ENCODE measurements around the gene SLX4IP.
A peak's percentile ranks its signal among the peaks of the same experiment; 100 is the strongest.
"Not testable (repeated sequence)": the region's sequence is repeated elsewhere in the genome, so short reads cannot be mapped to it uniquely, and the experiment has no call there.

Gene SLX4IP

GRCh38 chr20:10610251-10610650, 175.1 kb downstream of the SLX4IP start:
- DNase-seq: peak; percentile 19

- DNase-seq: peak; percentile 86
Observed at GRCh38 chr20:10611357-10611756, 176.3 kb downstream of the SLX4IP start.

GRCh38 chr20:10613426-10613825, 178.3 kb downstream of the SLX4IP start:
- not testable (repeated sequence) for DNase-seq

- no peak for DNase-seq
Observed at GRCh38 chr20:10613911-10614310, 178.8 kb downstream of the SLX4IP start.

GRCh38 chr20:10616212-10616611, 181.1 kb downstream of the SLX4IP start:
- DNase-seq: peak; percentile 3

- peak; percentile 26 for DNase-seq
Observed at GRCh38 chr20:10617549-10618133, 182.5 kb downstream of the SLX4IP start.

GRCh38 chr20:10618611-10619245, 183.6 kb downstream of the SLX4IP start:
- peak; percentile 44 for DNase-seq

GRCh38 chr20:10619427-10619826, 184.3 kb downstream of the SLX4IP start:
- peak; percentile 75 for DNase-seq

- DNase-seq: peak; percentile 26
Observed at GRCh38 chr20:10621149-10621548, 186.0 kb downstream of the SLX4IP start.

GRCh38 chr20:10622657-10623418, 187.7 kb downstream of the SLX4IP start:
- peak; percentile 87 for DNase-seq

- peak; percentile 56 for DNase-seq
Observed at GRCh38 chr20:10625641-10626040, 190.5 kb downstream of the SLX4IP start.

- peak; percentile 18 for DNase-seq
Observed at GRCh38 chr20:10626896-10627295, 191.8 kb downstream of the SLX4IP start.

GRCh38 chr20:10629946-10630650, 195.0 kb downstream of the SLX4IP start:
- DNase-seq: peak; percentile 90

GRCh38 chr20:10631126-10631525, 196.0 kb downstream of the SLX4IP start:
- no peak for DNase-seq

- peak; percentile 81 for DNase-seq
Observed at GRCh38 chr20:10632721-10633509, 197.8 kb downstream of the SLX4IP start.

- no peak for DNase-seq
Observed at GRCh38 chr20:10633718-10634117, 198.6 kb downstream of the SLX4IP start.

- no peak for DNase-seq
Observed at GRCh38 chr20:10634211-10634610, 199.1 kb downstream of the SLX4IP start.

GRCh38 chr20:10634683-10635411, 199.7 kb downstream of the SLX4IP start:
- no peak for DNase-seq

GRCh38 chr20:10635476-10636208, 200.5 kb downstream of the SLX4IP start:
- no peak for DNase-seq

GRCh38 chr20:10636326-10636818, 201.3 kb downstream of the SLX4IP start:
- DNase-seq: no peak

- peak; percentile 70 for DNase-seq
Observed at GRCh38 chr20:10637031-10637559, 202.0 kb downstream of the SLX4IP start.

Measured in islet precursor cell (in vitro differentiated cells).